ENCODE measurements around the gene B4GALNT1. TPM values are rescaled to one million over a fixed set of nuclear protein-coding genes. Genes with fewer than 3 reads are reported as not detected.

B4GALNT1 gene
- polyA plus RNA-seq, 1 donor (not counting 4 experiments of a cell fraction or from before 2014, with no cell fraction given) = 0.08 TPM

GRCh38 chr12:57580466-57580795 lies 52.6 kb downstream of the B4GALNT1 start:
- H3K4me3 ChIP-seq (ENCODE audit: control insufficient read depth in 2 of 3, extremely low read depth in 1 of 3, insufficient read depth in 2 of 3, low read depth in 1 of 3, low read length in 3 of 3) = no peak overlapping the region
- H4K20me1 ChIP-seq (ENCODE audit: control insufficient read depth, extremely low read depth, insufficient read depth, low read length) = no peaks in the 10 kb centered on the region
- no peaks in the 10 kb centered on the region for H3K9me1 ChIP-seq (ENCODE audit: control insufficient read depth, extremely low read depth, insufficient read depth, low read length)
- peaks cover 6% of the 10 kb centered on the region for H3K27me3 ChIP-seq (ENCODE audit: control insufficient read depth, extremely low read depth, insufficient read depth, low read length)
- H3K27ac ChIP-seq (ENCODE audit: control insufficient read depth, insufficient read depth, low read length) = no peak overlapping the region
- no peak overlapping the region for H3K4me2 ChIP-seq (ENCODE audit: control insufficient read depth, extremely low read depth, insufficient read depth, low read depth, low read length)
- H3K36me3 ChIP-seq (ENCODE audit: control insufficient read depth in 2 of 2, extremely low read depth in 1 of 2, insufficient read depth in 2 of 2, low read length in 2 of 2) = no peaks in the 10 kb centered on the region
- no peaks in the 10 kb centered on the region for H3K79me2 ChIP-seq (ENCODE audit: control insufficient read depth, insufficient read depth, low read length)
- FAIRE-seq = no peak
- TF ChIP-seq CTCF (optimal IDR thresholded peaks at IDR 0.05 in 1 of 3, IDR thresholded peaks at IDR 0.05 in 1 of 3, conservative IDR thresholded peaks at IDR 0.05 in 1 of 3; ENCODE audit: extremely low read depth in 1 of 3, insufficient read depth in 2 of 3, low read length in 3 of 3) (no peak), EZH2 (IDR thresholded peaks at IDR 0.05; ENCODE audit: low read length) (no peak)
- H3K4me1 ChIP-seq (ENCODE audit: control insufficient read depth, extremely low read depth, insufficient read depth, low read length) = no peaks in the 10 kb centered on the region
- dilution Hi-C loops (cut with MboI; ENCODE audit: extremely low pct_ligation_motif_present, low sequenced_read_pairs) = loop anchor here (25.0 kb wide), 1 partner anchor 157 kb away; the partner anchor contains the start of genes AGAP2 and TSPAN31
- DNase-seq (ENCODE audit: low read depth, low spot score) = no peak
- H2AFZ ChIP-seq (ENCODE audit: control insufficient read depth, low read length) = no peak overlapping the region
- H3K9ac ChIP-seq (ENCODE audit: control insufficient read depth, extremely low read depth, insufficient read depth, low read length) = no peak overlapping the region
- no peaks in the 10 kb centered on the region for H3K9me3 ChIP-seq (ENCODE audit: control insufficient read depth, low read depth, low read length)

- no peak overlapping the region for H3K4me2 ChIP-seq (ENCODE audit: control insufficient read depth, extremely low read depth, insufficient read depth, low read depth, low read length)
- H3K27ac ChIP-seq (ENCODE audit: control insufficient read depth, insufficient read depth, low read length) = no peak overlapping the region
- DNase-seq (ENCODE audit: low read depth, low spot score) = no peak
- FAIRE-seq = no peak
- H3K27me3 ChIP-seq (ENCODE audit: control insufficient read depth, extremely low read depth, insufficient read depth, low read length) = peaks cover 6% of the 10 kb centered on the region
- no peak overlapping the region for H3K9ac ChIP-seq (ENCODE audit: control insufficient read depth, extremely low read depth, insufficient read depth, low read length)
- no peaks in the 10 kb centered on the region for H3K4me1 ChIP-seq (ENCODE audit: control insufficient read depth, extremely low read depth, insufficient read depth, low read length)
- no peaks in the 10 kb centered on the region for H3K9me1 ChIP-seq (ENCODE audit: control insufficient read depth, extremely low read depth, insufficient read depth, low read length)
- dilution Hi-C loops (cut with MboI; ENCODE audit: extremely low pct_ligation_motif_present, low sequenced_read_pairs) = loop anchor here (10.0 to 25.0 kb wide), 2 partner anchors 55 to 157 kb away; partner anchors contain the start of genes AGAP2, B4GALNT1 and TSPAN31
- H3K4me3 ChIP-seq (ENCODE audit: control insufficient read depth in 2 of 3, extremely low read depth in 1 of 3, insufficient read depth in 2 of 3, low read depth in 1 of 3, low read length in 3 of 3) = no peak overlapping the region
- H3K9me3 ChIP-seq (ENCODE audit: control insufficient read depth, low read depth, low read length) = no peaks in the 10 kb centered on the region
- H3K36me3 ChIP-seq (ENCODE audit: control insufficient read depth in 2 of 2, extremely low read depth in 1 of 2, insufficient read depth in 2 of 2, low read length in 2 of 2) = no peaks in the 10 kb centered on the region
- no peak for TF ChIP-seq CTCF (optimal IDR thresholded peaks at IDR 0.05 in 1 of 3, IDR thresholded peaks at IDR 0.05 in 1 of 3, conservative IDR thresholded peaks at IDR 0.05 in 1 of 3; ENCODE audit: extremely low read depth in 1 of 3, insufficient read depth in 2 of 3, low read length in 3 of 3)
- no peak for TF ChIP-seq EZH2 (IDR thresholded peaks at IDR 0.05; ENCODE audit: low read length)
- H2AFZ ChIP-seq (ENCODE audit: control insufficient read depth, low read length) = no peak overlapping the region
- H3K79me2 ChIP-seq (ENCODE audit: control insufficient read depth, insufficient read depth, low read length) = no peaks in the 10 kb centered on the region
- no peaks in the 10 kb centered on the region for H4K20me1 ChIP-seq (ENCODE audit: control insufficient read depth, extremely low read depth, insufficient read depth, low read length)
These were observed 53.1 kb downstream of the B4GALNT1 start for GRCh38 chr12:57579677-57580465.

Data from keratinocyte (primary cell).